CD14-positive monocyte (primary cell): Measurements from ENCODE around the gene GJA3. TPM values are rescaled to one million over a fixed set of nuclear protein-coding genes. Genes with fewer than 3 reads are reported as not detected.

ENCODE experiments used
- DNase-seq, 3 donors: peaks; one replicate each; pipeline ENCODE4 v3.0.0-alpha.2; 2011 to 2022
- H2AFZ ChIP-seq: 2 replicates; pipeline ENCODE4 v1.6.0; 2012; ENCODE audit warnings: mild to moderate bottlenecking, low read depth, low read length, inconsistent platforms; ENCODE audit not compliant: insufficient read depth, poor library complexity, severe bottlenecking
- H3K27ac ChIP-seq, 2 donors: 1 replicate in 1 of 2; 2 replicates in 1 of 2; pipeline ENCODE4 v1.5.1; 2012 to 2013; ENCODE audit warnings: low read length in 2 of 2, control low read depth in 1 of 2, inconsistent platforms in 1 of 2, low read depth in 1 of 2, mild to moderate bottlenecking in 1 of 2
- H3K27me3 ChIP-seq, 2 donors: one replicate each; pipeline versions ENCODE4 v1.6.0 to v1.6.1; 2011 to 2013; ENCODE audit warnings: low read length in 2 of 2; ENCODE audit not compliant: control insufficient read depth in 2 of 2, insufficient read depth in 2 of 2
- H3K36me3 ChIP-seq, 2 donors: replicated peaks in 1 of 2; 1 replicate in 1 of 2; 2 replicates in 1 of 2; pipeline versions ENCODE4 v1.5.1 to v1.6.1; 2012 to 2013; ENCODE audit warnings: low read length in 2 of 2, control low read depth in 1 of 2, inconsistent platforms in 1 of 2, mild to moderate bottlenecking in 1 of 2; ENCODE audit not compliant: insufficient read depth in 2 of 2, control insufficient read depth in 1 of 2
- H3K4me1 ChIP-seq, 2 donors: 1 replicate in 1 of 2; 2 replicates in 1 of 2; pipeline versions ENCODE4 v1.5.1 to v1.6.1; 2012 to 2013; ENCODE audit warnings: low read length in 2 of 2, control low read depth in 1 of 2, inconsistent platforms in 1 of 2, mild to moderate bottlenecking in 1 of 2, moderate library complexity in 1 of 2; ENCODE audit not compliant: insufficient read depth in 2 of 2, control insufficient read depth in 1 of 2
- H3K4me2 ChIP-seq: replicated peaks from 2 replicates; pipeline ENCODE3; 2012; ENCODE audit warnings: low read length, moderate library complexity, mild to moderate bottlenecking; ENCODE audit not compliant: poor library complexity, severe bottlenecking; ENCODE audit errors: extremely low read depth
- H3K4me3 ChIP-seq, 3 experiments: fragments of 200-600 bp in 1 of 3; sonication (generic) in 1 of 3; replicated peaks in 1 of 3; 1 replicate in 2 of 3; 2 replicates in 1 of 3; pipeline ENCODE4 v1.5.1; 2011 to 2013; ENCODE audit warnings: low read length in 3 of 3, mild to moderate bottlenecking in 3 of 3, control low read depth in 2 of 3, low read depth in 2 of 3, inconsistent platforms in 1 of 3, moderate library complexity in 1 of 3
- H3K79me2 ChIP-seq: 2 replicates; pipeline ENCODE4 v1.6.0; 2012; ENCODE audit warnings: mild to moderate bottlenecking, control low read depth, inconsistent platforms, low read length, moderate library complexity; ENCODE audit not compliant: insufficient read depth
- H3K9ac ChIP-seq: 2 replicates; pipeline ENCODE4 v1.6.0; 2017; ENCODE audit warnings: low read length, mild to moderate bottlenecking; ENCODE audit not compliant: insufficient read depth, poor library complexity, severe bottlenecking
- H3K9me3 ChIP-seq, 2 donors: replicated peaks in 1 of 2; 1 replicate in 1 of 2; 2 replicates in 1 of 2; pipeline versions ENCODE4 v1.5.1 to v1.6.1; 2012 to 2013; ENCODE audit warnings: low read length in 2 of 2, control low read depth in 1 of 2; ENCODE audit not compliant: control insufficient read depth in 1 of 2, insufficient read depth in 1 of 2
- H4K20me1 ChIP-seq: 2 replicates; pipeline ENCODE4 v1.6.0; 2012; ENCODE audit warnings: mild to moderate bottlenecking, low read length, control low read depth, moderate library complexity; ENCODE audit not compliant: insufficient read depth
- H3K27ac Mint-ChIP-seq, 7 donors: one replicate each; pipeline ENCODE4 v1.8.0; 2020; ENCODE audit warnings: mild to moderate bottlenecking in 7 of 7, mixed read lengths in 7 of 7, moderate library complexity in 6 of 7, inconsistent platforms in 2 of 7
- H3K27me3 Mint-ChIP-seq, 3 donors: one replicate each; pipeline ENCODE4 v1.8.0; 2021 to 2022; ENCODE audit warnings: low read depth in 3 of 3, mild to moderate bottlenecking in 3 of 3, mixed read lengths in 3 of 3, moderate library complexity in 3 of 3, inconsistent platforms in 1 of 3
- H3K36me3 Mint-ChIP-seq, 2 donors: one replicate each; pipeline ENCODE4 v1.8.0; 2020; ENCODE audit warnings: mixed read lengths in 2 of 2, inconsistent platforms in 1 of 2, mild to moderate bottlenecking in 1 of 2
- H3K4me1 Mint-ChIP-seq: one replicate; pipeline ENCODE4 v1.8.0; 2020; ENCODE audit warnings: mild to moderate bottlenecking, mixed read lengths
- H3K4me3 Mint-ChIP-seq, 2 donors: one replicate each; pipeline ENCODE4 v1.8.0; 2020; ENCODE audit warnings: mild to moderate bottlenecking in 2 of 2, mixed read lengths in 2 of 2, moderate library complexity in 1 of 2
- H3K9me3 Mint-ChIP-seq, 7 donors: one replicate each; pipeline ENCODE4 v1.8.0; 2020 to 2022; ENCODE audit warnings: mixed read lengths in 7 of 7, mild to moderate bottlenecking in 6 of 7, moderate library complexity in 6 of 7, inconsistent platforms in 2 of 7
- CTCF ChIP-seq: fragments of 200-600 bp; IDR thresholded peaks from one replicate; pipeline ENCODE4 v1.8.0; 2022; ENCODE audit warnings: antibody characterized with exemption, mild to moderate bottlenecking
- WGBS: methylation state at CpG from one replicate; pipeline ENCODE4 v1.1.5; 2013; ENCODE audit warnings: missing lambda C conversion rate; ENCODE audit not compliant: insufficient coverage; 5-methylcytosine and 5-hydroxymethylcytosine counted together
- intact Hi-C, 2 donors: fragments of 100-400 bp; cut with micrococcal nuclease; formaldehyde crosslinking; loops; one replicate each; pipeline versions ENCODE4 v1.15.0 to v1.15.1; 2023
- polyA plus RNA-seq, 3 donors: library from polyadenylated mRNA; depleted of rRNA in 1 of 3; unstranded in 2 of 3; stranded (reverse) in 1 of 3; fragments of 300-500 nt in 2 of 3; fragments of >200 nt in 1 of 3; fragmentation: Illumina TruSeq in 2 of 3; gene quantifications; 1 replicate in 2 of 3; 2 replicates in 1 of 3; pipeline ENCODE4 v1.2.3, GENCODE V29; 2012 to 2021

Gene GJA3
- polyA plus RNA-seq, 3 donors: not detected

GRCh38 chr13:20206698-20207235 is 45.9 kb upstream of the GJA3 start:
- Histone ChIP-seq H3K4me2 (no peak overlapping the region), H4K20me1 (no peaks in the 10 kb centered on the region), H3K79me2 (no peaks in the 10 kb centered on the region), H2AFZ (peak overlapping the region; percentile 42), H3K9ac (no peak overlapping the region), H3K9me3 (peaks cover 0 to under 1% of the 10 kb centered on the region in 2 donors), H3K27ac (no peak overlapping the region), H3K27me3 (no peaks in the 10 kb centered on the region), H3K4me3 (no peak overlapping the region), H3K4me1 (peaks cover 4 to 5% of the 10 kb centered on the region in 2 donors), H3K36me3 (no peaks in the 10 kb centered on the region)
- DNase-seq: no peak
- Mint-ChIP-seq H3K36me3 (peaks cover 0 to 1% of the 10 kb centered on the region in 2 donors), H3K4me3 (no peak overlapping the region), H3K27me3 (peaks cover under 1 to 3% (median 1%) of the 10 kb centered on the region in 3 donors), H3K9me3 (peaks cover under 1 to 4% (median 3%) of the 10 kb centered on the region in 7 donors), H3K4me1 (peaks cover 10% of the 10 kb centered on the region), H3K27ac (peak overlapping the region in 1 of 7 donors; percentile 51)
- WGBS: 89% methylated on average over 10 of the region's 16 CpGs
- intact Hi-C loops: no loop called here
- TF ChIP-seq CTCF: no peak

- H3K4me2 ChIP-seq: no peak overlapping the region
- no peak for DNase-seq
- 33% methylated on average over 5 of the region's 11 CpGs for WGBS
- H3K36me3 ChIP-seq: no peaks in the 10 kb centered on the region
- no peak overlapping the region for H3K27ac ChIP-seq
- no peaks in the 10 kb centered on the region for H3K79me2 ChIP-seq
- Mint-ChIP-seq H3K9me3 (peaks cover 3 to 7% (median 6%) of the 10 kb centered on the region in 7 donors), H3K4me3 (no peak overlapping the region), H3K4me1 (peaks cover 10% of the 10 kb centered on the region), H3K36me3 (peaks cover 0 to 4% of the 10 kb centered on the region in 2 donors), H3K27me3 (peaks cover 1 to 3% (median 2%) of the 10 kb centered on the region in 3 donors), H3K27ac (peak overlapping the region in 1 of 7 donors; percentile 41)
- peaks cover 0 to 4% of the 10 kb centered on the region in 2 donors for H3K9me3 ChIP-seq
- H3K4me1 ChIP-seq: peaks cover 4 to 5% of the 10 kb centered on the region in 2 donors
- no peak overlapping the region for H3K9ac ChIP-seq
- TF ChIP-seq CTCF: no peak
- H2AFZ ChIP-seq: peak overlapping the region; percentile 42
- intact Hi-C loops: no loop called here
- no peaks in the 10 kb centered on the region for H4K20me1 ChIP-seq
- no peak overlapping the region for H3K4me3 ChIP-seq
- H3K27me3 ChIP-seq: no peaks in the 10 kb centered on the region
These were observed 45.3 kb upstream of the GJA3 start for GRCh38 chr13:20206065-20206697.
